Transverse colon (tissue), 3 donors: ENCODE data around the gene ARL15.

ENCODE experiments used
- CTCF ChIP-seq, 5 experiments: fragments of 200-600 bp in 3 of 5; fragments of 450-650 bp in 2 of 5; sonication (generic) in 3 of 5; IDR thresholded peaks; 1 replicate in 2 of 5; 2 replicates in 3 of 5; pipeline ENCODE4 v1.5.1; 2016 to 2017; ENCODE audit warnings: antibody characterized with exemption in 5 of 5, inconsistent platforms in 3 of 5, mild to moderate bottlenecking in 2 of 5, moderate library complexity in 1 of 5
- POLR2A ChIP-seq: fragments of 450-650 bp; IDR thresholded peaks from one replicate; pipeline ENCODE4 v1.6.1; 2016; ENCODE audit warnings: antibody characterized with exemption, mild to moderate bottlenecking, moderate library complexity

GRCh38 chr5:54049144-54049543, 261.2 kb downstream of the ARL15 start:
- TF ChIP-seq POLR2A = no peak
- TF ChIP-seq CTCF (IDR thresholded peaks at IDR 0.05) = no peak
